22Rv1 (cell line): Measurements from ENCODE around the gene ADRA2A.

Experiments
- ZFX ChIP-seq: fragments of 450-650 bp; IDR thresholded peaks from 2 replicates; pipeline ENCODE4 v1.6.1; 2017; ENCODE audit warnings: antibody characterized with exemption, borderline replicate concordance
- TF ChIP-seq, protein P1 (sequence below): fragments of 450-650 bp; IDR thresholded peaks from 2 replicates; pipeline ENCODE4 v1.5.1; 2017; ENCODE audit warnings: mild to moderate bottlenecking

DNA sequence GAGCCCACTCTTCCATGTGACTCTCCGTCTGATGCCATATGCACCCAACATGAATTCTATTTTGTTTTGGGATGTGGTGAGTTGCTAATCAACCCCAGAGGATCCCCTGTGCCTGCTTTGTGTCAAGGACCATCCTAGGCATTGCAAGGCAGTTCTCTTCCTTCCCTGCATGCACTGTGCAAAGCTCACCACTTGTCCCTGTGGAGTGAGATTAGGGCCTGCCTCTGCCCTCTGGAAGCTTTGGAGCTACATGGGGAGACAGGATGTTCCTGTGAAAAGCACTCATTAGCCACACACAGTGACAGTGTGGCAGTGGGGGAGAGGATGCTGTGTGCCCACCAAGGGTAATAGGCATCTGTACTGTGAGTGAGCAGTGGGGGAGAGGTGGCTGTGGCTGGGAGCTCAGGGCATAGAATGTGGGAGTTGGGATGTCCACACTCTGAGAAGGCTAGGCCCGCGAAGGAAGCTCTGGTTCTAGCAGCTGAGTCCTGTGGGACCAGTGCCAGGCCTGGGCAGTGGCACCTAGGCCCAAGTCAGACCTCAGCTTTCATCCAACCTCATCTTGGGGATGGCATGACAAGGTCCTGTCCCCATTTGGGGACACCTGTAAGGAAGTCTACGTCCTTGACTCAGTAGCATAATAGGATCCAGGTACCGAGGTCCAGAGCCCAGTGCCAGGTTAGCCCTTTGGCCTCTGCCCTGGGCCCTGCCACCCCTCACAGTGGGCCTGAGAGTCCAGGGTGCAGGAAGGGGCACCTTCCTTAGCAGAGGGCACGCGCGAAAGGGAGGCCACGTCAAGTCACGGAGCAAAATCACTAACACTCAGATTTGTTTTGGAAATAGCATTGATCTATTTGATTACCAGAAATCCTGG, 6.6 kb downstream of the ADRA2A start:
- TF ChIP-seq, protein P1, sequence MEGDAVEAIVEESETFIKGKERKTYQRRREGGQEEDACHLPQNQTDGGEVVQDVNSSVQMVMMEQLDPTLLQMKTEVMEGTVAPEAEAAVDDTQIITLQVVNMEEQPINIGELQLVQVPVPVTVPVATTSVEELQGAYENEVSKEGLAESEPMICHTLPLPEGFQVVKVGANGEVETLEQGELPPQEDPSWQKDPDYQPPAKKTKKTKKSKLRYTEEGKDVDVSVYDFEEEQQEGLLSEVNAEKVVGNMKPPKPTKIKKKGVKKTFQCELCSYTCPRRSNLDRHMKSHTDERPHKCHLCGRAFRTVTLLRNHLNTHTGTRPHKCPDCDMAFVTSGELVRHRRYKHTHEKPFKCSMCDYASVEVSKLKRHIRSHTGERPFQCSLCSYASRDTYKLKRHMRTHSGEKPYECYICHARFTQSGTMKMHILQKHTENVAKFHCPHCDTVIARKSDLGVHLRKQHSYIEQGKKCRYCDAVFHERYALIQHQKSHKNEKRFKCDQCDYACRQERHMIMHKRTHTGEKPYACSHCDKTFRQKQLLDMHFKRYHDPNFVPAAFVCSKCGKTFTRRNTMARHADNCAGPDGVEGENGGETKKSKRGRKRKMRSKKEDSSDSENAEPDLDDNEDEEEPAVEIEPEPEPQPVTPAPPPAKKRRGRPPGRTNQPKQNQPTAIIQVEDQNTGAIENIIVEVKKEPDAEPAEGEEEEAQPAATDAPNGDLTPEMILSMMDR, result no peak
- no peak for TF ChIP-seq ZFX
